ENCODE measurements around the gene P2RY12. TPM values are rescaled to one million over a fixed set of nuclear protein-coding genes. Genes with fewer than 3 reads are reported as not detected.

P2RY12 gene
- total RNA-seq, 3 donors from 2014 or later, result not detected

- Mint-ChIP-seq H3K4me1 (ENCODE audit: low read depth) (peaks cover 17% of the 10 kb centered on the region), H3K27me3 (ENCODE audit: low read depth) (peaks cover 20% of the 10 kb centered on the region), H3K36me3 (ENCODE audit: insufficient read depth) (no peaks in the 10 kb centered on the region), H3K9me3 (no peaks in the 10 kb centered on the region), H3K4me3 (no peak overlapping the region)
- no peak for DNase-seq
- no peak for ATAC-seq
Observed at GRCh38 chr3:151300539-151300938, 84.0 kb downstream of the P2RY12 start.

- H3K4me3 Mint-ChIP-seq, result no peak overlapping the region
- H3K9me3 Mint-ChIP-seq, result no peaks in the 10 kb centered on the region
- H3K27me3 Mint-ChIP-seq (ENCODE audit: low read depth), result peaks cover 22% of the 10 kb centered on the region
Observed at GRCh38 chr3:151299006-151299405, 85.5 kb downstream of the P2RY12 start.

GRCh38 chr3:151297429-151297828, 87.1 kb downstream of the P2RY12 start:
- DNase-seq, result no peak
- H3K9me3 Mint-ChIP-seq, result no peaks in the 10 kb centered on the region
- no peak overlapping the region for H3K4me3 Mint-ChIP-seq
- ATAC-seq, result no peak
- no peaks in the 10 kb centered on the region for H3K36me3 Mint-ChIP-seq (ENCODE audit: insufficient read depth)
- H3K4me1 Mint-ChIP-seq (ENCODE audit: low read depth), result peaks cover 3% of the 10 kb centered on the region
- peaks cover 10% of the 10 kb centered on the region for H3K27me3 Mint-ChIP-seq (ENCODE audit: low read depth)

More at GRCh38 chr3:151299006-151299405, 85.5 kb downstream of the P2RY12 start:
- peaks cover 8% of the 10 kb centered on the region for H3K4me1 Mint-ChIP-seq (ENCODE audit: low read depth)
- ATAC-seq (no peak), DNase-seq (no peak)
- H3K36me3 Mint-ChIP-seq (ENCODE audit: insufficient read depth), result no peaks in the 10 kb centered on the region

GRCh38 chr3:151296226-151296625, 88.3 kb downstream of the P2RY12 start:
- DNase-seq (no peak), ATAC-seq (no peak)
- Mint-ChIP-seq H3K27me3 (ENCODE audit: low read depth) (peaks cover 12% of the 10 kb centered on the region), H3K9me3 (no peaks in the 10 kb centered on the region), H3K4me1 (ENCODE audit: low read depth) (no peaks in the 10 kb centered on the region), H3K36me3 (ENCODE audit: insufficient read depth) (no peaks in the 10 kb centered on the region), H3K4me3 (no peak overlapping the region)

GRCh38 chr3:151293127-151293526, 91.4 kb downstream of the P2RY12 start:
- H3K4me1 Mint-ChIP-seq (ENCODE audit: low read depth), result no peaks in the 10 kb centered on the region
- no peaks in the 10 kb centered on the region for H3K36me3 Mint-ChIP-seq (ENCODE audit: insufficient read depth)
- ATAC-seq, result peak in 1 of 2 donors; percentile 25
- no peaks in the 10 kb centered on the region for H3K9me3 Mint-ChIP-seq
- no peak for DNase-seq
- H3K27me3 Mint-ChIP-seq (ENCODE audit: low read depth), result peaks cover 7% of the 10 kb centered on the region
- no peak overlapping the region for H3K4me3 Mint-ChIP-seq

GRCh38 chr3:151290673-151291072, 93.9 kb downstream of the P2RY12 start:
- Mint-ChIP-seq H3K27me3 (ENCODE audit: low read depth) (peaks cover 5% of the 10 kb centered on the region), H3K4me1 (ENCODE audit: low read depth) (no peaks in the 10 kb centered on the region), H3K9me3 (no peaks in the 10 kb centered on the region), H3K36me3 (ENCODE audit: insufficient read depth) (no peaks in the 10 kb centered on the region), H3K4me3 (no peak overlapping the region)
- DNase-seq, result no peak
- no peak for ATAC-seq

GRCh38 chr3:151289445-151289844, 95.1 kb downstream of the P2RY12 start:
- Mint-ChIP-seq H3K9me3 (no peaks in the 10 kb centered on the region), H3K27me3 (ENCODE audit: low read depth) (peaks cover 2% of the 10 kb centered on the region), H3K4me3 (no peak overlapping the region), H3K36me3 (ENCODE audit: insufficient read depth) (no peaks in the 10 kb centered on the region), H3K4me1 (ENCODE audit: low read depth) (peaks cover under 1% of the 10 kb centered on the region)
- no peak for ATAC-seq
- no peak for DNase-seq

Other genes with a start within 250 kb of the P2RY12 start
- gene GPR171, start 181.5 kb downstream of the P2RY12 start, total RNA-seq, result 10 to 100 TPM; 72.2 to 85.8 (median 75.3) TPM
- gene P2RY14, start 106.2 kb downstream of the P2RY12 start, total RNA-seq, result under 1 TPM in 2 of 3 donors, not detected in 1; 0.20 to 0.26 TPM
- 1 to 10 TPM; 2.2 to 3.3 (median 2.7) TPM for gene GPR87, start 67.9 kb downstream of the P2RY12 start, total RNA-seq
- gene P2RY13, start 55.2 kb downstream of the P2RY12 start, total RNA-seq, result not detected
- gene IGSF10, start 76.3 kb upstream of the P2RY12 start, total RNA-seq, result under 1 TPM in 1 of 3 donors, not detected in 2; 0.03 TPM